A204.1 (cell line): ENCODE results near the gene SEC16B.

Experiments
- FAIRE-seq: peaks from 2 replicates; lab custom pipeline; 2012; peaks lifted over from hg19 to GRCh38; lab: Jason Lieb, UNC

SEC16B gene

DNA sequence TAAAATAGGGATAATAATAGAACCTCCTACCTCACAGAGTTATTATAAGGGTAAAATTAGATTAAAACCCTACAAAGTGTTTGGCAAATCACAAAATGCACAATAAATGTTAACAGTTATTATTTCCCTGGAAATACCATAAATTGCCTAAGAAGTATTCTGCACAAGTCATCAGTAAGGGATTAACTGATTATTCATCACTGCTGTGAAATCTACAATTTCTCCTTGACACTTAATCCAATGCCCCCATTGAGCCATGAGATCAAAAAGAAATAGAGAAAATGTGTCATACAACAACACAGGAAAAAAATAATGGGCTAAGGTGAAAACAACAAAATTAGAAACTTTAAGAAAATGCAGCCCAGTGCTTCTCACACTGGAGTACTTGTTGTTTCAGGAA is 6.7 kb upstream of the SEC16B start:
- no peak for FAIRE-seq

DNA sequence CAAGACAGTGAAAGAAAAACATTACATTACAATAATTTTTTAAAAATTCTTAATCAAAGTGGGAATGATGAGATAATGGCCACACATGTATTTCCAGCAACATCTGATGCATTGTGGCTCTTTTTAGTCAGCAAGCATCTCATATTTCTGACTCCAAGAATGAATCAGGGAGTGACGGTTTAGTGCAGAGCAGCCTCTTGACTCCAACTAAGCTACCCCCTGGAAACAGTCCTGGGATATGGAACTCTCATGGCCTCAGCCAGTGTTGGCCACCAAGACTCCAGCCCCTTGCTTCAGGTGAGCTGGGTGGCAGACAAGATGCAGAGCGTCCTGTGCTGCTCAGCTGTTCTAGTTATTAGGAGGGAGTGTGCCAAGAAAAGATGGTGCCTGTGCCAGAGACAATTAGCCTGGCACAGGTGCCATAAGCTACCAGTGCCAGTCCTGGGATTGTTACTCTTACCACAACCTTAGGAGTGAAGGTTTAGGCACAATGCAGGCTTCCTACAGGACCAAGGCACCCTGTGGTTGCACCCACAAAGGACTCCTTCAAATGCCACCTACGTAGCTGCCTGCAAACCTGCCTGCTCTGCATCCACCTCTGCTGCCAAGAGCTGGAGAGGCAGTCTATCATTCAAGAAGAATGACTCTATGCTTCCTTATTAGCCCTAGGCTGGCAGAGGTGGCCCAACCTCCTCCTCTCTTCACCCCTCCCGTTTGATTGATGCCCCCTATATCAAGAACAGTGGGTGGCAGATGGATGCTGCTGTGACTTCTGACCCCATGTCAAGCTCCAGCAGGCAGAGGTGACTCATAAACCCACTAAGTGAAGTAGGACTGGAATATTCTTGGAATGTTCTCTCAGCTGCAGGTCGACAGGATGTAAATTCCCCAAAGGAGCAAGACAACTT is 6.0 kb upstream of the SEC16B start:
- FAIRE-seq = no peak

DNA sequence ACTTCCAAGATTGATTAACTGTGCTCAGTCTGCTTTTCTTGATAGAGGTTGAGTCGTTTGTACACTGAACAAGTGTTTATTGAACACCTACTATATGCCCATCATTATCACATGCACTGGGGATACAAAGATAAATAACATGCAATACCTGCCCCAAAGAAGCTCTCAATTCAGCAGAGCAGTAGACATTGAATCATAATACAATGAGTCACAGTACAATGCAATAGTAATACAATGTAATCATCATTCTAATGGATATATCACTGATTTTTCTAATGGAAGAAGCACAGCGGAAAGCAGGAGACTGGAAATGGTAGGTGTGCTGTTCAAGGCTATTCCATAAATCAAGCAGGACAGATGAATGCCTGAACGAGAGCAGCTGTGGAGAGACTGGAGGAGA is 3.7 kb upstream of the SEC16B start:
- no peak for FAIRE-seq

DNA sequence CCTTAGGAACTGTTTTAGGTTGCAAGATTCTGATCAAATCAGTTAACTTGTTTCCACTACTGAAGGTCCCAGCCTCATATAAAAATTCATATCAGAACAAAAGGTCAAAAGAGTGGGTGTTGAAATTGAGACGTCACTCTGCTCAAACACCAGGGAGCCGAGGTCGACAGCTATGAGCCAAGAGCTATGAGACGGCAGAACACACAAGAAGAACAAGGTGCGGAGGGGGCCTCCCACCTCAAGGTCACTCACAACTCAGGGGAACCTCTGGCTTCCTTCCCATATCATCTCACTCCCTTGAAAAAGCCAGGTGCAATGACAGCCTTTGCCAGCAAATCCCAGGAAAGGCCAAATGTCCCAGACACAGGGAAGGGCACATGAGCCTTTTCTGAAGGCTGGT is 749 bp downstream of the SEC16B start:
- FAIRE-seq = no peak

DNA sequence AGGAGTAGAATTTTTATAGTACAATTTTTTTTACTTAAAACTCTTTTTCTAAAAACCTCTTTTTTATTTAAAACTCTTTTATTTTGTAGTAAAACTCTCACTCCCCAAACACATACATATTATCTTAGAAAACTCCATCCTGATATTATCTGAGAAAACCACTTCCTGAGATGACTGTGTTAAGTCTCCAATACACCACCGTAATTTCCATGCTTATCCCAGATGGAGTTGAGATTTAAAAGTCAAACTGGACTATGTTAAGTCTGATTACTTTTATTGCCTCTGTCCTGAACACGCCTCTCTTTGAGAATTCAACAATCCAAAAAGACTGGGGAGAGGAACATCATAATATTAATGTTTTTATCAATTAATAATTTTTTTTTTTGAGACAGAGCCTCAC is 3.7 kb downstream of the SEC16B start:
- no peak for FAIRE-seq

DNA sequence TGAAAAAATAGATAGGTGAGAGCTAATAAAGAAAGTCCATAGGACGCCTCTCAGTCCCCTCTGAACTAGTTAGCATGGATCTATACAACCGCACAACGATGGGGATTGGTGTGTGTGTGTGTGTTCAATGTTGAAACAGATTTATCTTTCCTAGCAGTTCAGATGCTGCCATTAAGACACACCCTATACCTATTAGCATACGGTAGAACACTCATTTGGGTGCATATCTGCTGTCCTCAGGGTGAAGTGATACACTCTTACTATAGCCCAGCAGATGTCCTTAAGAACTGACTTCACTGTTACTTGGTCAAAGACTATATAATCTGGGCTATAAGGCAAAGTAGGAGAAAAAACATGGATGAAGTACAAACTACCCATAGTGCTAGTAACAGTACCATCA is 4.6 kb downstream of the SEC16B start:
- no peak for FAIRE-seq

DNA sequence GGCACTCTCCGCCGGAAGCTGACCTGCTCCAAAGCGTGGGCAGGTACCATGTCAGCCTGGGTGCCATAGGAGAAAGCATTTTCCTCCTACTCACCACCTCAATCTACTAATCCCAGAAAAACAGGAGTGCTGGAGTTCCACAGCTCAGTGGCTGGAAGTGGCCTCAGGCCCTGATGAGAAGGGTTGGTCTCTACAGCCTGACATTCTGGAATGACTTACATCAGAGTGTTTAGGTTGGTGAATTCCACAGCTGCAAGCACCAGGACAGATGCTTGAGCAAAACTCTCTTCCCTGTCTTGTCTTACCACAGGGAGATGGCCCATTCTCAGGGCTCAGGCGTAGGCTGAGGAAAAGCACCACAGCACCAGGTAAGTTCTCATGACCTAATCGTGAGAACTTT is 5.5 kb downstream of the SEC16B start:
- no peak for FAIRE-seq

DNA sequence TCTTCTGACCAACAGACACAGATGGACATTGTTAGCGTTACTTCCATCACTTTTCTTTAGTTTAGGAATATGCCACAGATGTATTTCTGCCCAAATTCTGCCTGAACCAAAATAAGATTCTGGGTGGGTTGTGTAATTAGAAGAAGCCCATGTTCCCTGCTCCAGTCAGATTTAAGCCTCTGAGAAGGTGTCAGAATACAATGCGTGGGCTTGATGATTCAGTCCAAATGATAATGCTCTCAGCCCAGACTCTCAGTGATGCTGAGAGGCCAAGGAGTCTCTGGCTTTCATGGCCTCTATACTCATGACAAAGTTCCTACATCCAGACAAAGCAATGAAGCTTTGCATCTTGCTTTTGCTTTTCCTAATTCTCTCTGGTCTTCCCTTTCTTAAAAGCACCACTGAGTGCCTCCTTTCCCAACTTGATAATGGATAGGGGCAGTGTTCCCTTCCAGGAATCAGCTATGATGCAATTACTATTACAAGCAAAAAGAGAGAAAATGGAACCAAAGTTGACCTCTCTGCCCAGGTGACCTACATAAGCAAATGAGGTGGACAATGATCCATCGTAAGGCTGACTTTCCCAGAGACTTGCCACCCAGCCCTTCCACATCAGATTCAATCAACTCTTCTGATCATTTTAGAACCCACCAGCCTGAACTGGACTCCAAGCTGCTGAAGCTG is 8.8 kb downstream of the SEC16B start:
- FAIRE-seq = no peak

DNA sequence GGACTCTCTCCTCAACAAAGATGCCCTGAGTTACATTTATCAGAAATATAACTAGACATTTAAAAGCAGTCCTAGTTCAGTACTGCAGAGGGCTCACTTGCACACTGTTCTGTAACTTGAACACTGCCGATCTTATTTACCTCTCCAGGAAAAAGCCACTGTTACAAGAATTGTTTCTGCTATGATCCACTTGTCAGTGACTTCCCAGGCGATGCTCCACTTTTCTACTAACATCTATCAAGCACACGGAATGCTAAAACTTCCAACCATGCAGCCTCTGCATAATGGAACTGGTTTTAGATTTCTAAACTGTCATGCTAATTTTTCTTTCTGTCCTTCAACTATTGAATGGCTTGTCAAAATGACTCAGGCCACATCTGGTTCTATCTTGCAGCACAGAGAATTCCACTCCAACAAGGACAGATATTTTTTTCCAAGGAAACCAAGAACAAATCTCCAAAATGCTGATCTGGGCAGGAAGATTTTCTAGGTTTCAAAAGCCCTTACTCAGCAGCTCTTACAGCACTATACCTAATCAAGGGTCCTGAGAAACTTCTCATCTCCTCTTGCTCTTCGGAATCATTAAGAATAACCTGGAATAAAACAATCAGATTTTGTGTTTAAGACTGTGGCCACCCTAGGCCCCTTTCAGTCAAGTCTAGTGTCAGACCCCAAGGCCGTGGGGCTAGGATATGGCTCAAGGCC is 9.9 kb downstream of the SEC16B start:
- peak; percentile 37 for FAIRE-seq

DNA sequence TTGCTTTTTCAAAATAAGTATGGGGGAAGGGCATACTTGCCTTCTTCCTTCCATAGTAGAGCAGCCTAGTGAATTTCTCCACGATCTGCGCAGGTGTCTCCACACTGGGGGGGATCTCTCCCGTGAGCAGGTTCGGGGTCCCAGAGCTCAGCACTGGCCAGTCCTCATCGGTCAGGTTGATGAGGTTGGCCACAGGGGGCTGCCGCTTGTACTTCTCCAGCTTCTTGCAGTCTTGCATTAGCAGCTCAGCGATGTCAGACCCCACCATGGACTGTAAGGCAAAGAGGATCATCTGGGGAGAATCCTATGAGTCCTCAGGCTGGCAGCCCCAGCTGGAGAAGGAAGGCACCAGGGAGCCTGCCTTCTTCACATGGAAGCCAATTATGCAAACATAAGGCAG is 11.8 kb downstream of the SEC16B start:
- no peak for FAIRE-seq

DNA sequence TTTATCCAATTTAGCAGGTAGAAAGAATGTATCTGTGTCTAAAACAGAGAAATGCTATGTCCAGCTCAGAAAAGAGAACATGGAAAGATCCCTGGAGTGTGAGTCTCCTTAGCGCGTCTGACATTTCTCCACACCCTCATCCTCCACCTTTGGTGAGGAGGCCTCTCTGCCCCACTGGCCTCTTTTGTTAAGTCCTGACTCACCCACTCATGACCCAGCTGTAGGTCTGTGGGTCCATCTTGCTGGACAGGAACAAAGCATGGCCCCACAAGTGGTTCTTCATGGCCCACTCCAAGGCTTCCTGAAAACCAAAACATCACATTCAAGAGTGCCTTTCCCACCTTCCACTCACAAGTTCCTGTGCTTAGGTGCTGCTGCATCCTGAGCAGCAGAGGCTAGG is 15.8 kb downstream of the SEC16B start:
- no peak for FAIRE-seq

DNA sequence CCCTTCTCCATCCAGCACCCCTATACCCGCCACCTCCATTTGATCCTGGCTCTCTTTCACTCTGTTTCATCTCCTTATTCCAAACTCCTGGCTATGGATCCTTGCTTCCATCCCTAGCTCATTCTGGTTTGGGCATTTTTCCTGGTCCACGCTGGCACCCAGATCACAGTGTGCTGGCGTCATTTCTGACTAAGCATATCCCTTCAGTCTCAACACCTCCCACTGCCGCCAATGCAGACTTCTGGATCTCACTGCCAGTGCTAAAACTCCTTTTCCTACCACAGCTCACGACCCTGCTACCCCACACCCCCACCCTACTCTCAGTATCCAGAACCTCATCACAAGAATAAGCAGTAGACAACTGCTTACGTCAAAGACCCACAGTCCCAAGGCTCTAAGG is 16.3 kb downstream of the SEC16B start:
- FAIRE-seq = no peak

DNA sequence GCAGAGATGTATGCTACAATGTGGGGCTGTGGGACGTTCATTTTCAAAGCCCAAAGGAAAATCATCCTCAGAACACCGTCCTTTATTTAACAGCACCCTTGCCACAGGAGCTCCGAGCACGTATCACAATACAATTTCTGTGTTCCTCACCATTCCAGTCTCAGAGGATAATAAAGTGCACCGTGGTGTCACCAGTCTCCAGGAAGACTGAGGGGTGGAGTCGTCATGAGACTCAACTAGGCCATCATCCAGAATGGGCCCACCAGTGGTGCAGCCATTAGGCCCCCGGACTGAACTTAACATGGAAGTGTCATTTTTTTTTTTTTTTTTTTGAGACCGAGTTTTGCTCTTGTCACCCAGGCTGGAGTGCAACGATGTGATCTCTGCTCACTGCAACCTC is 17.2 kb downstream of the SEC16B start:
- FAIRE-seq = no peak

DNA sequence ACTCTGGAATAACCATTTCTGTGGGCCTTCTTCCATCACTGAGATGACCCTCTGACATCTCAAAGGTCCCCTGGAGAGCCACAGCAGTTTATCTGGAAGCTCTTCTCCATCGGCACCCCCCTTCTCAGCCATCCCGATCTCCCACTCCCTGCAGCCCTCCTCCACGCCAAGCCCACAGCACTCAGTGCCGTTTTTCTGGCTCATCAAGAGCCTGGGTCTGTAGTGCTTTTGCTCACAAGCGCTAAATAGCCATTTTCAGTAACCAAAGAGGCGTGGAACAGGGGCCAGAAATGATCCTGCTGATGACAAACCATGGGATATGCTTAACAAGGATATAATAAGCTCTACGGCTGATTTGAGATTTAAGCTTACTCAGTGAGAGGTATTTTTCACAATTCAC is 17.6 kb downstream of the SEC16B start:
- FAIRE-seq = no peak

DNA sequence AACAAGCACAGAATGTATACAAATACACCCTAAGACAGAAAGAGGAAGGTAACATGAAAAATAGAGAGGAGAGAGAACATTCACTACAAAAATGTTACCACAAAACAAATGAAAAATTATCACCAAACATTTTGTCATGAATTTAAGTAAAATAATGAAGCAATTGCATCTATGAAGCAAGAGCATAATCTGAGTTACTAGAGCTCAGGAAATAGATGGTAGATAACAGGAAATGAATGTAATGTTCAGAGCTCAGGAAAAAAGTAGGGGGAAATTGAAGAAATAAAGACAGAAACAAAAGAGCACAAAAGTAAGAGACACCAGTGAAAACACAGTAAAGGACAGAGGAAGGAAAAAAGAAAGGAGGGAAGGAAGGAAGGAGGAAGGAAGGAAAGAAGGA is 19.4 kb downstream of the SEC16B start:
- no peak for FAIRE-seq

DNA sequence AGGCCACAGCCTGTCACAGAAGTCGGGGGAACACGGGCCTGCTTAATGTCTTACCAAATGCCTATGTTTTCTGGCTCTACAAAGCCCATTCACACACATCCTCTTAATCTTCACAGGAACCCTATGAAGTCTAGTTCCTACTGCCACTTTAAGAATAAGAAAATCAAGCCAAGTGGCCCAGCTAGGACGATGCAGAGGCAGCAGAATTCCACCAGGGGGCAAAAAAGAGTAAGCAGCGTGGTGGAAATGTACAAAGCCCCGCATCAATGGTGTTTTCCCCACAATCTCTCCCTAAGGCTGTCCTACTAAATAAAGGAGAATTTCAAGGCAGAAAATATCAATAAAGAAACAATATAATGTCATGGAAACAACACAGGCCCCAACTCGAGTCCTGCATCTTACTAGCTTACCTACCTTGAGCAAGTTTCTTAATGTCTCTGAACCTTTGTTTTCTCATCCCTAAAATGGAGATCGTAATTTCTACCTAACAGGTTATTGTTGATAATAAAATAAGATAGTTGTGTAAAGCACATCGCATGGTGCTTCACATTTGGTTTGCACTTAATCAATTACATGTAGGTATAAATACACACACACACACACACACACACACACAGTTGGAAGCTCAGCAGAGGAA is 21.4 kb downstream of the SEC16B start:
- FAIRE-seq = peak; percentile 81

DNA sequence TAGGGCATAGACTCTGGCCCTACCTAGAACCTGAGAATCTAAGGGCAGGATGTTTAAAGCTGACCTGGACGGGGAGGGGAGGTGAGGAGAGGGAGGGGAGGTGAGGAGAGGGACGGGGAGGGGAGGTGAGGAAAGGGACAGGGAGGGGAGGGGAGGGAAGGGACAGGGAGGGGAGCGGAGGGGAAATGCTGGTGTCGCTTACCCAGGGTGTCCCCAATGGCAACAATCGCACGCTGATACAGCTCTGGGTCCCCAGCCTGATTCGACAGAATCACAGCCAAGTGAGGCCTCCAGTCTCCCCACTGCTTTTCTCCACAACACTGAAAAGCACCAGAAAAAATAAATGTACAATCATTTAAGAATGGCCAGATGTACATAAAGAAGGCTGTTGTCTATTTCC is 22.2 kb downstream of the SEC16B start:
- no peak for FAIRE-seq

DNA sequence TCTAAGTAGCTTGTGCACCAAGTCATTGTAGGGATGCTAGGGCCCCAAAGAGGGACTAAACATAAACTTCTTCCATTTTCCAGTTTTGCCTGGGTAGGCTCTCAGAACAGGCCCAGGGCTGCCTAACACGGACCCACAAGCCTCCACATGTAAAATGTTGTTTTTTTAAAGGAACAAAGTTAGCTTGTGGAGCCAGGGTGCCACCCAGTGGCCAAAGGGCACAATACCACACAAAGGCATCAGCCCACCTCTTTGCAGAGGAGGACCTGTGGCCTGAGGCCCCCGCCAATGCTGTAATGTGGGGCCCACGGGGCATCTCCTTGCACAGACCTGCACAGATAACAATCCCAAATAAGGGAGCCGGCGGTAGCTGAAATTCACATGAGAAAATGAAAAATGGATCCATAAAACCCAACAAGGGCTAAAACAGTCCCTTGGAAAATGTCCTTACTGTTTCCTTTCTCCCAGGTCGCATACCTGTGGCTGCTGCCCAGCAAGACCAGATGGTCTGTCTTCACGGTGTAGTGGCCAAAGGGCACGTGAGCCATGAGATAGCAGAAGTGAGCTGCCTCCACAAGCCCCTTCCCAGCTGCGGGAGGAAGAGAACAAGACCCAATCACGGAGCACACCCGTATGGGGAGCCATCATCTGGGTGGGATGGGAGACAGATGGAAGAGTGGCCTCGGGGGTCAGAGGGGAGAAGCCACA is 23.8 kb downstream of the SEC16B start:
- no peak for FAIRE-seq

DNA sequence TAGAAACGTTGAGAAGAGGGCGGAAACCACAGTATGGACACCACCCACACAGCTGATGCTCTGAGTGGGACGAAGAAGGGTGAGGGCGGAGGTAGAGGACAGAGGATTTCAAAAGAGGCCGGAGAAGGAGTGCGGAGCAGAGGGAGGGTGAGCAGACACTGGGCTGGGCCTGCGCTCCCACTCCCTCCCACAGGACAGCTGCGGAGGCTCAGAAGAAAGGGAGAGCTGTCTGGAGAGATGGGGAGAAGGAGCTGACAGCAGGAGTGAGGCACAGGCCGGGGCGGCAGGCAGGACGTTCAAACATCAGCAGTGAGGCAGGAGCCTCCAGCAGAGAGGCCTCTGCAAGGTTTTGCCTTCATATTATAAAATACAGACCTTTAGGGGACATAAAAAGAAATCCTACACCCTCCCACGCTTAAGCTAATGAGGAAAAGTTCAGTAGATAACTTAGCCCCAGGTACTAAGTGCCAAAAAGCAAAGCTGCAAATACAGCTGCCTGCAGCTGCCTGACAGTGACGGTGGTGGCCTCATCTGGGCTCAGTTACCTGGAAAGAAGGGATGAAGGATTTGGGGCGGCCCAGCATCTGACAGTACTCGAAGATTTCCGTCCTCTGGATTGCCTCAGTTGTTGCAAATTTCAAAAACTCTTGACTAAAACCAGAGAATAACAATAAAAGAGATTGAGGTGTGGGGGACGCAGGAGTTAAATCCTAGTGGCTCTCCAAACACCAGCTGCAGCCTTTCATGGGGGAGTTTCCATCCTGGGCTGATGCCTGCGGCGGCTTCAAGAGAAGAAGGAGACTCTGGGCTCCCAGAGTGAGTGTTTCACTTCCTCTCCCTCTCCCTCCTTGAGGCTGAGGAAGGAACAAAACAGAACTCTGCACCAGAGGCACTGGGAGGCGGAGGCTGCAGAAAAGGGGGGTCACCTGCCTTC is 25.6 kb downstream of the SEC16B start:
- FAIRE-seq = no peak

DNA sequence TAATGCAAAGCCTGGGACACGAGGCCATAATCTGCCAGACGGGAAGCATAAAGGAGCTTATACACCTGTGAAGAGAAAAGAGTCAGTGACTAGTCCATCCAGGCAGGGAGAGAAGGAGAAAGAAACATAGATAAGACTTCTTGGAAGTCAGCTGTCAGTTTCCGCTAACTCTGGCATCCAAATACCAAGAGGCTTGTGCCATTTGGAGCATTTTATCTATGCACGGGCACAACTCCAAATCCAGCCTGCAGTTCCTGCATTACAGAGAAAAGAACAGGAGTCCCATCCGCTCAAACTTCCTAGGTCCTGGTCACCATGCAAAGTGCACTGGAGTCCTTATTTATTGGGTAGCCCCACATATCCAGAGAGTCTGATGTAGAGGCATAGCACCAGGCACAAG is 27.9 kb downstream of the SEC16B start:
- no peak for FAIRE-seq

DNA sequence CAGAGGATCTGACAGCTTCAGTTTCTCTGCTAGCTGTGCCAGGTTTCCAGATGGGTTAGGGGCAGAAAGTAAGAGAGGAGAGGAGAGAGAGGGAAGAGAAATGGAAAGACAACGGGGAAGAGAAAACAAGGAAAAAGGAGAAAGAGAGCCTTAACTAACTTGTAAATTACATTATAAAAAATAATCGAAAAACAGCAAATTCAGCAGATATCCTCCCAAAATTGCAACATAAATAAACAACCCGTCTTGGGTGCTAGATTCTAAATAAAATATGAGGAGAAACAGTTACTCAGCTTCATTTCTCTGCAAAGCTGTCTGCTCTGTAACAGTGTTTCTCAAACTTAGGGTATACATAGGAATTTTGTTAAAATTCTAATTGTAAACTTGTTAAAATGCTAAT is 29.2 kb downstream of the SEC16B start:
- no peak for FAIRE-seq
